GM19397 (cell line): ENCODE measurements around the gene SP4.
"Not testable (repeated sequence)": the region's sequence is repeated elsewhere in the genome, so short reads cannot be mapped to it uniquely, and the experiment has no call there.

Experiments
- ATAC-seq: cut with Tn5 transposase; IDR thresholded peaks from one replicate; pipeline ENCODE4 v1.9.1; 2021; ENCODE audit warnings: mild to moderate bottlenecking, moderate library complexity; ENCODE audit not compliant: unreplicated experiment

SP4 gene

GRCh38 chr7:21524680-21525079, 96.8 kb downstream of the SP4 start:
- no peak for ATAC-seq

DNA sequence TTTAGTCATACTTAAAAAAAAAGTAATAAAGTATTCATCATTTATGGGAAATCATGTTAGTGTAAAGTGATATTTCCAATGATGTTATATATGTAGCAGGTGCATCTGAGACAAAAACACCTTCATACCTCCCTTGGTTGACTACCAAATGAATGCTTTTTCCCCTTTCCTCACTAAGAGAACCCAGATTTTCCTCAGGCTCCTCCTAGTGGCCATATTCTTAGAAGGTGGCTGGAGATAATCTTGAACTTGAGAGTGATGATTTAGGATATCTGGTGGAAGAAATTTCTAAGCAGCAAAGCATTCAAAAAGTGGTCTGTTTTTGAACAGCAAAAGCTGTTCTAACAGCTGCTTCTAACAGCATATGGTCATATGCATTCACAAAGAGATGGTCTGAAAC, 98.1 kb downstream of the SP4 start:
- ATAC-seq, result no peak

GRCh38 chr7:21526448-21526847, 98.6 kb downstream of the SP4 start:
- no peak for ATAC-seq

DNA sequence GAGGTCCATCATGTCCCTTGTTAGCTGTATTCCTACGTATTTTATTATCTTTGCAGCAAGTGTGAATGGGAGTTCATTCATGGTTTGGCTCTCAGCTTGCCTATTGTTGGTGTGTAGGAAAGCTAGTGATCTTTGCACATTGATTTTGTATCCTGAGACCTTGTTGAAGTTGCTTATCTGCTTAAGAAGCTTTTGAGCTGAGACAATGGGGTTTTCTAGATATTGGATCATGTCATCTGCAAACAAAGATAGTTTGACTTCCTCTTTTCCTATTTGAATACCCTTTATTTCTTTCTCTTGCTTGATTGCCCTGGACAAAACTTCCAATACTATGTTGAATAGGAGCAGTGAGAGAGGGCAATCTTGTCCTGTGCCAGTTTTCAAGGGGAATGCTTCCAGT, 104.6 kb downstream of the SP4 start:
- not testable (repeated sequence) for ATAC-seq

GRCh38 chr7:21533646-21534045, 105.8 kb downstream of the SP4 start:
- ATAC-seq, result not testable (repeated sequence)

DNA sequence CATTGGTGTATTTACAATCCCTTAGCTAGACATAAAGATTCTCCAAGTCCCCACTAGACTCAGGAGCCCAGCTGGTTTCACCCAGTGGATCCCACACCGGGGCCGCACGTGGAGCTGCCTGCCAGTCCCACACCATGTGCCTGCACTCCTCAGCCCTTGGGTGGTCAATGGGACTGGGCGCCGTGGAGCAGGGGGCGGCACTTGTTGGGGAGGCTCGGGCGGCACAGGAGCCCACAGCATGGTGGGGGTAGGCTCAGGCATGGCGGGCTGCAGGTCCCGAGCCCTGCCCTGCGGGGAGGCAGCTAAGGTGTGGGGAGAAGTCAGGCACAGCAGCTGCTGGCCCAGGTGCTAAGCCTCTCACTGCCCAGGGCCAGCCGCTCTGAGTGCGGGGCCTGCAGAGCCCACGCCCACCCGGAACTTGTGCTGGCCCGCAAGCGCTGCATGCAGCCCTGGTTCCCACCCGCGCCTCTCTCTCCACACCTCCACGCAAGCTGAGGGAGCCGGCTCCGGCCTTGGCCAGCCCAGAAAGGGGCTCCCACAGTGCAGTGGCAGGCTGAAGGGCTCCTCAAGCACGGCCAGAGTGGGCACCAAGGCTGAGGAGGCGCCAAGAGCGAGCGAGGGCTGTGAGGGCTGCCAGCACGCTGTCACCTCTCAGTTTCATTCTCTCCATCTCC, 108.7 kb downstream of the SP4 start:
- ATAC-seq, result not testable (repeated sequence)

GRCh38 chr7:21538936-21539495, 111.1 kb downstream of the SP4 start:
- no peak for ATAC-seq

GRCh38 chr7:21542891-21543527, 115.1 kb downstream of the SP4 start, which contains the start of gene DNAH11:
TSS of gene DNAH11 (plus strand) at chr7:21543039. CDS start at chr7:21543246, 207 bp downstream.
- ATAC-seq, result peak; percentile 42

DNA sequence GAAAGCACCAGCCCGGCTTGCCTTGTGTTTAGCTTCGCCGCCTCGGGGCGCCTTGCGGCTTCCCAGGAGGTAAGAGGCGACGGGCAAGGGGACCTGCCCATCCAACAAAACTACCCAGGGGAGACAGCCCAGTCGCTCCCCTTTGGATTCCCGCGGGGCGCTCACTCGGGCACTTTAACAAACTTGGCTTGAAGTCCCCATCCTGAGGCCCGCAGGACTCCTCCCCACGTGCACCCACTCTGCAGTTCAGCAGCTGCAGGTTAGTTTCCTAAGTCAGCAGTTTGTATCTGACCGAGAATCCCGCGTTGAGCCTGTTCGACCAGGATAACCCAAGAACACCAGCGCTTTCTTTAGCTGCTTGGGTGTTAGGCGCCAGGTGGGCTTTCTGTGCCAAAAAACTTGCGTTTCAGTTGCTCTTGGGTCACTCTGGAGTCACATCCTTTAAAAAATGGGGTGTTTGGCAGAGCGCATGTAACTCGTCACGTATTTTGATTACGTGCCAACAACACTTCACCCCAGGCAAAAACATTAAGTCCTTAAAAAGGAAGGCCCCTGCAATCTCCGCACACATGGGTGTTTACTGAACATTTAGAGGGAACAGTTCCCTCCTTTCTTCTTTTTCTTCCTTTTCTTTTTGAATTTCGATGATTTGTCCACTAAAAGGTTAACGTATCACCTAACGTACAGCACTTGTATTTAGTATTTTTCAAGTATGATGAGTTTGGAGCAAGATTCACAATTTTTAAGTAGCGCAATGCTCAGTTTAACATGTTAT, 115.8 kb downstream of the SP4 start:
- no peak for ATAC-seq

- ATAC-seq, result no peak
These were observed 116.4 kb downstream of the SP4 start for GRCh38 chr7:21544303-21544656.

DNA sequence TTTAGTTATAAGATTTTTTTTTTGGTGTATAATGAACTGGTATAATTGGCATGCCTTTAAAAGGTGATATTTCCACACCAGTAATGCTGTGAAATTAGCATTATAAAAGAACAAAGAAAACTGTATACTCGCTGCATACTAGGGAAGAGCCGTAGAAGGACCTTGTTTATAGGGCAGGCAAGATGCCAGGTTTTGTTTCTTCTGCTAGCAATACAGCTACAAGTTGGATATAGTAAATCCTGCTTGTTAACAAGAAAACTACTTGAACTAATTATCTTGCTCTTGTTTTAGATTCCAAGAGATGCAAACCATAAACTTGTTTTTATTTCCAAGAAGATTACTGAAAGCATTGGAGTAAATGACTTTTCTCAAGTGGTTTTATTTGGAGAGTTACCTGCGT, 116.8 kb downstream of the SP4 start:
- ATAC-seq, result no peak

DNA sequence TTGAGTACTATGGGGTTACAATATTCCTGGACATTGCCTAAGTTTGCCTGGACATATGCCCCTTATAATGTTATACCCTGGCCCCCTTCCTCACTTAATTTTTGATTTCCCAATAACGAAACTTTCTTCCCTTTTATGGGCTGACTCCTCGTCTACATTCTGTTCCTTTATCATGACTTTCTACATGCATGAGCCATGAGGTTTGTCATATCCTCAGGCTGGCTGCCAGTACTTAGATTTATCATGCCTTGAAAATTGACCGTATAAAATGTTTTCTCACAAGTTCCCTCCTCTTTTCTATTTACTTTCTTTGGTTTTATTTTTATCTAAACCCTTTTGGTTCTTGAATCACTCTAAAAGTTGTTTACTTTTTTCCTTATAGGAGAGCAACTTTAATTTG, 119.6 kb downstream of the SP4 start:
- no peak for ATAC-seq

DNA sequence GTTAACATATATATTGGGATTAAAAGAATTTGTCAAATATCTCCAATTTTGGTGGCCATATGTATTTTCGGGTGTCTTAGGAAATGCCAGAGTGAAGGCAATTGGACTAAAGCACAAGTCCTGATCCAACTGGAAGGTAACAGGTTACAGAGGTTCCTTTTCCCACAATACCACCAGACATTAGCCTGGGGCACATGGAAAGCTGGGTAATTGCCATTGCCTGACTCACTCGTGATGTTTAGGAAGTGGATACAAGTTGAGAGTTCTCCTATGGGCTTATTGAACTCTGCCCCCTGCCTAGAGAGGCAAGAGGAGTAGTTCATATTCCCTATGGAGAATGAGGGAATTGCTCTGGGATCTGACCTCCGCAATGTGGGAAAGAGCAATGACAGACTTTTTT, 120.6 kb downstream of the SP4 start:
- ATAC-seq, result no peak

DNA sequence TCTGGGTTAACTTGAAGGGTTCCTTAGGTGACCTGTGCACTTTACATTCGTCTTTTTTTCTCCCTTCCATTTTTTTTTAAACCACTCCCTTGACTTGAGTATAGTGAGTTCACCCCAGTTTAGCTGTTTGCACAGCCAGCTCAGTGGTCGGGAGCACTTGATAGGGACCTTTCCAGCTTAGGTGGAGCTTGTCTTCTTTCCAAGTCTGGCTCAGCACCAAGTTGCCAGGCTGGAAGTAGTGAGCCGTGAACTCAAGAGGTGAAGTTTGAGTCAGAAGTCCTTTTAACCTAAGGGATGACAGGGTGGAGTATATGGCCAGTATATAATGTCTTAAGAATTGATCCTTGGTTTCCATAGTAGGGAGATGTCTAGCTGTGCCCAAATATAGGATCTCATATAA, 122.2 kb downstream of the SP4 start:
- no peak for ATAC-seq

- ATAC-seq, result no peak
These were observed 123.1 kb downstream of the SP4 start for GRCh38 chr7:21550821-21551531.

GRCh38 chr7:21562385-21562784, 134.5 kb downstream of the SP4 start:
- ATAC-seq, result no peak
